Measurements from ENCODE around the gene DCAF11.

DNA sequence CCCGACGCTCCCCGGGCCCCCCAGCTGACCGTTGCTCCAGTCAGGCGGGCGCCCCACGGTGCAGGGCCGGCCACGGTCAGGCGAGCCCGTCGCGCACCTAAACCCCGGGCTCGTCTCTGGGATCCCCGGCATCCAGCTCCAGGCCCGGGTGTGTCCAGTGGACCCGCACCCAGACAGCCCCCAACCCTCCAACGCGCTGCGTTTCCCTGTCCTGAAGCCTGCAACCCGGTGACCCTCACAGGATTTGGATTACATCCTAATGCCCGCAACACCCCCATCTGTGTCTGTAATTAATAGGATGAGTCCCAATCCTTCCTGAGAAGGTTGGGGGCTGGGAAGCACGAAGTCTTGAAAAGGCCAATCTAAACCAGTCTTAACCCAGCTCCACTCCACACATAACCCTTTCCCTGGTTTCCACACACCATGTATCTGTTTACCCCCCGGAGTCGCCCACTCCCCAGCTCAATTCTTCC, 32.8 kb upstream of the DCAF11 start:
- TF ChIP-seq, protein P1, sequence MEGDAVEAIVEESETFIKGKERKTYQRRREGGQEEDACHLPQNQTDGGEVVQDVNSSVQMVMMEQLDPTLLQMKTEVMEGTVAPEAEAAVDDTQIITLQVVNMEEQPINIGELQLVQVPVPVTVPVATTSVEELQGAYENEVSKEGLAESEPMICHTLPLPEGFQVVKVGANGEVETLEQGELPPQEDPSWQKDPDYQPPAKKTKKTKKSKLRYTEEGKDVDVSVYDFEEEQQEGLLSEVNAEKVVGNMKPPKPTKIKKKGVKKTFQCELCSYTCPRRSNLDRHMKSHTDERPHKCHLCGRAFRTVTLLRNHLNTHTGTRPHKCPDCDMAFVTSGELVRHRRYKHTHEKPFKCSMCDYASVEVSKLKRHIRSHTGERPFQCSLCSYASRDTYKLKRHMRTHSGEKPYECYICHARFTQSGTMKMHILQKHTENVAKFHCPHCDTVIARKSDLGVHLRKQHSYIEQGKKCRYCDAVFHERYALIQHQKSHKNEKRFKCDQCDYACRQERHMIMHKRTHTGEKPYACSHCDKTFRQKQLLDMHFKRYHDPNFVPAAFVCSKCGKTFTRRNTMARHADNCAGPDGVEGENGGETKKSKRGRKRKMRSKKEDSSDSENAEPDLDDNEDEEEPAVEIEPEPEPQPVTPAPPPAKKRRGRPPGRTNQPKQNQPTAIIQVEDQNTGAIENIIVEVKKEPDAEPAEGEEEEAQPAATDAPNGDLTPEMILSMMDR (IDR thresholded peaks at IDR 0.05) = no peak
- no peak for TF ChIP-seq POLR2A (IDR thresholded peaks at IDR 0.05)

Data from uterus (tissue), 2 donors.